ENCODE data around the gene MED1. TPM values are rescaled to one million over a fixed set of nuclear protein-coding genes. Genes with fewer than 3 reads are reported as not detected.
A peak's percentile ranks its signal among the peaks of the same experiment; 100 is the strongest.

MED1 gene
- total and polyA plus RNA-seq, 3 experiments from 2014 or later = 22.0 to 87.3 (median 85.1) TPM

- POLR2A ChIA-PET = no interaction called here
- no peaks in the 10 kb centered on the region for H3K9me3 Mint-ChIP-seq
- H3K27ac Mint-ChIP-seq = peak overlapping the region in 1 of 8 donors; percentile 30
These were observed 91.1 kb downstream of the MED1 start for GRCh38 chr17:39359994-39360393.

DNA sequence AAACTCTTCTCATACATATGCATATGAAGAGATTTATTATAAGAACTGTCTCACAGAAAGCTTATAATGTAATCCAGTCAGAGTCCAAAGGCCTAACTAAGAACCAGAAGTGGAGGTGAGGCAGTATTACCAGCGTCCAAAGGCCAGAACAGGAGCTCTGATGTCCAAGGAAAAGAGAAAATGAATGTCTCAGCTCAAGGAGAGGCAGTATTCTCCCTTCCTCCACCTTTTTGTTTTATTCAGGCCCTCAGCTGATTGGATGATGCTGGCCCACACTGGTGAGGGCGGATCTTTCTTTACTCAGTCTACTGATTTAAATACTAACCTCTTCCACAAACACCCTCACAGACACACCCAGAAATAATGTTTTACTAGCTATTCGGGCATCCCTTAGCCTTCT is 93.1 kb downstream of the MED1 start:
- H3K4me3 ChIP-seq (ENCODE audit: low read length) = no peak overlapping the region
- no peaks in the 10 kb centered on the region for H3K4me1 ChIP-seq (ENCODE audit: insufficient read depth, low read length)
- no peak overlapping the region for H3K27ac ChIP-seq (ENCODE audit: low read depth, low read length)
- ChIA-PET CTCF (no interaction called here), POLR2A (no interaction called here)
- H3K9me3 Mint-ChIP-seq = no peaks in the 10 kb centered on the region
- H3K4me1 Mint-ChIP-seq = peaks cover 14 to 36% (median 18%) of the 10 kb centered on the region in 3 donors
- peaks cover 0 to 7% (median 0%) of the 10 kb centered on the region in 3 donors for H3K36me3 Mint-ChIP-seq
- H3K36me3 ChIP-seq (ENCODE audit: insufficient read depth, low read length) = no peaks in the 10 kb centered on the region
- no peak overlapping the region for H3K27ac Mint-ChIP-seq
- no peak for DNase-seq
- H3K27me3 Mint-ChIP-seq = no peaks in the 10 kb centered on the region
- no peaks in the 10 kb centered on the region for H3K27me3 ChIP-seq (ENCODE audit: insufficient read depth, low read length, poor library complexity, severe bottlenecking)
- no peaks in the 10 kb centered on the region for H3K9me3 ChIP-seq (ENCODE audit: low read length)
- no peak overlapping the region for H3K4me3 Mint-ChIP-seq

More at GRCh38 chr17:39359994-39360393, 91.1 kb downstream of the MED1 start:
- no peak overlapping the region for H3K4me3 ChIP-seq (ENCODE audit: low read length)
- H3K9me3 ChIP-seq (ENCODE audit: low read length) = no peaks in the 10 kb centered on the region
- no peaks in the 10 kb centered on the region for H3K36me3 ChIP-seq (ENCODE audit: insufficient read depth, low read length)
- H3K27me3 Mint-ChIP-seq = no peaks in the 10 kb centered on the region
- peaks cover 0 to 7% (median 0%) of the 10 kb centered on the region in 3 donors for H3K36me3 Mint-ChIP-seq
- H3K27me3 ChIP-seq (ENCODE audit: insufficient read depth, low read length, poor library complexity, severe bottlenecking) = no peaks in the 10 kb centered on the region
- H3K27ac ChIP-seq (ENCODE audit: low read depth, low read length) = no peak overlapping the region
- DNase-seq = no peak
- H3K4me1 Mint-ChIP-seq = peaks cover 15 to 36% (median 17%) of the 10 kb centered on the region in 3 donors
- CTCF ChIA-PET = no interaction called here
- no peak overlapping the region for H3K4me3 Mint-ChIP-seq
- no peaks in the 10 kb centered on the region for H3K4me1 ChIP-seq (ENCODE audit: insufficient read depth, low read length)

DNA sequence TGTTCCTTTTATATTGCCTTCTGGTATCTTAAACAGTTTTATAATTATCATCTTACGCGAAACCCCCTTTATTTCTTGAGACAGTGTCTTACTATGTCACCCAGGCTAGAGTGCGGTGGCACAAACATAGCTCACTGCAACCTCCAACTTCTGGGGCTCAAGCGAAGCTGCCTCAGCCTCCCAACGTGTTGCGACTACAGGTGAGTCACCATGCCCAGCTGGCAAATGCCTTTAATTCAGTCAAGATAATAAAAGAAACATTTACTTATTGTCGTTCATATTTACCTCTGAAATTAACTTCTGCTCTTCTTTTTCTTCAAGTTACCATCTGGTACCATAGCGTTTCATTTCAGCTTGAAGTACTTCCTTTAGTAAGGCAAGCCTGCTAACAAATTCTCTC is 93.6 kb downstream of the MED1 start:
- Mint-ChIP-seq H3K4me1 (peaks cover 14 to 41% (median 18%) of the 10 kb centered on the region in 3 donors), H3K27ac (peak overlapping the region in 2 of 8 donors; percentile 3 to 8), H3K4me3 (no peak overlapping the region), H3K36me3 (peaks cover 0 to 7% (median 0%) of the 10 kb centered on the region in 3 donors), H3K27me3 (no peaks in the 10 kb centered on the region), H3K9me3 (no peaks in the 10 kb centered on the region)
- ChIA-PET CTCF (no interaction called here), POLR2A (no interaction called here)
- no peaks in the 10 kb centered on the region for H3K36me3 ChIP-seq (ENCODE audit: insufficient read depth, low read length)
- no peak for DNase-seq
- no peak overlapping the region for H3K4me3 ChIP-seq (ENCODE audit: low read length)
- H3K27ac ChIP-seq (ENCODE audit: low read depth, low read length) = no peak overlapping the region
- H3K9me3 ChIP-seq (ENCODE audit: low read length) = no peaks in the 10 kb centered on the region
- H3K4me1 ChIP-seq (ENCODE audit: insufficient read depth, low read length) = no peaks in the 10 kb centered on the region
- no peaks in the 10 kb centered on the region for H3K27me3 ChIP-seq (ENCODE audit: insufficient read depth, low read length, poor library complexity, severe bottlenecking)

Other genes starting within 250 kb of the MED1 start
- gene STAC2, start 225.3 kb downstream of the MED1 start, total RNA-seq = not detected
- gene STAC2, start 225.3 kb downstream of the MED1 start, polyA plus RNA-seq = not detected
- gene FBXL20, start 49.6 kb downstream of the MED1 start, total RNA-seq = 10 to 100 TPM; 20.9 to 21.4 TPM
- gene FBXL20, start 49.6 kb downstream of the MED1 start, polyA plus RNA-seq = 4.4 TPM
- gene CDK12, start 10.2 kb upstream of the MED1 start, total RNA-seq = 10 to 100 TPM; 86.9 to 91.8 TPM
- gene CDK12, start 10.2 kb upstream of the MED1 start, polyA plus RNA-seq = 5.6 TPM
- gene NEUROD2, start 156.7 kb upstream of the MED1 start, total RNA-seq = not detected
- gene NEUROD2, start 156.7 kb upstream of the MED1 start, polyA plus RNA-seq = not detected
- not detected for gene PPP1R1B, start 175.7 kb upstream of the MED1 start, total RNA-seq
- gene PPP1R1B, start 175.7 kb upstream of the MED1 start, polyA plus RNA-seq = not detected
- 10 to 100 TPM; 71.4 to 74.1 TPM for gene STARD3, start 185.9 kb upstream of the MED1 start, total RNA-seq
- 44.5 TPM for gene STARD3, start 185.9 kb upstream of the MED1 start, polyA plus RNA-seq
- 1 to 10 TPM in 1 of 2 experiments, under 1 TPM in 1; 0.97 to 1.6 TPM for gene TCAP, start 214.1 kb upstream of the MED1 start, total RNA-seq
- not detected for gene TCAP, start 214.1 kb upstream of the MED1 start, polyA plus RNA-seq
- not detected for gene PNMT, start 217.2 kb upstream of the MED1 start, total RNA-seq
- 0.39 TPM for gene PNMT, start 217.2 kb upstream of the MED1 start, polyA plus RNA-seq
- gene PGAP3, start 236.8 kb upstream of the MED1 start, total RNA-seq = 10 to 100 TPM; 11.8 to 12.1 TPM
- 22.4 TPM for gene PGAP3, start 236.8 kb upstream of the MED1 start, polyA plus RNA-seq
- gene ERBB2, start 248.8 kb upstream of the MED1 start, total RNA-seq = 1 to 10 TPM; 3.6 to 3.9 TPM
- 2.4 TPM for gene ERBB2, start 248.8 kb upstream of the MED1 start, polyA plus RNA-seq